ENCODE measurements around the gene ZBTB20. TPM values are rescaled to one million over a fixed set of nuclear protein-coding genes. Genes with fewer than 3 reads are reported as not detected.

ZBTB20 gene
- total RNA-seq, 3 donors from 2014 or later (not counting 1 experiment from before 2014, with no cell fraction given) = 52.7 to 58.3 (median 55.9) TPM

- Mint-ChIP-seq H3K9me3 (no peaks in the 10 kb centered on the region), H3K36me3 (no peaks in the 10 kb centered on the region), H3K4me3 (no peak overlapping the region), H3K4me1 (no peaks in the 10 kb centered on the region), H3K27me3 (ENCODE audit: low read depth in 2 of 2) (no peaks in the 10 kb centered on the region), H3K27ac (no peak overlapping the region)
- WGBS (ENCODE audit: insufficient coverage) = 99% methylated on average over 9 of the region's 9 CpGs
- Histone ChIP-seq H3K36me3 (ENCODE audit: control insufficient read depth, insufficient read depth, low read length) (peaks cover 18% of the 10 kb centered on the region), H3K4me1 (ENCODE audit: control insufficient read depth, insufficient read depth, low read length) (no peaks in the 10 kb centered on the region), H3K9me3 (ENCODE audit: control insufficient read depth, insufficient read depth, low read length) (no peaks in the 10 kb centered on the region), H3K4me3 (ENCODE audit: low read length) (no peak overlapping the region), H3K27me3 (ENCODE audit: control insufficient read depth, insufficient read depth, low read length) (no peaks in the 10 kb centered on the region), H3K27ac (ENCODE audit: low read length) (no peak overlapping the region)
- no peak for TF ChIP-seq CTCF (IDR thresholded peaks at IDR 0.05)
- intact Hi-C loops (cut with micrococcal nuclease) = no loop called here
- DNase-seq (no peak), ATAC-seq (no peak)
Measured at GRCh38 chr3:114351822-114352145, 795.3 kb downstream of the ZBTB20 start.

GRCh38 chr3:114351123-114351821, 795.8 kb downstream of the ZBTB20 start:
- Histone ChIP-seq H3K27ac (ENCODE audit: low read length) (no peak overlapping the region), H3K27me3 (ENCODE audit: control insufficient read depth, insufficient read depth, low read length) (no peaks in the 10 kb centered on the region), H3K4me1 (ENCODE audit: control insufficient read depth, insufficient read depth, low read length) (no peaks in the 10 kb centered on the region), H3K9me3 (ENCODE audit: control insufficient read depth, insufficient read depth, low read length) (no peaks in the 10 kb centered on the region), H3K4me3 (ENCODE audit: low read length) (no peak overlapping the region), H3K36me3 (ENCODE audit: control insufficient read depth, insufficient read depth, low read length) (peaks cover 18% of the 10 kb centered on the region)
- ATAC-seq (no peak), DNase-seq (no peak)
- H3K27ac Mint-ChIP-seq = no peak overlapping the region
- no peaks in the 10 kb centered on the region for H3K27me3 Mint-ChIP-seq (ENCODE audit: low read depth in 2 of 2)
- 98% methylated on average over 64 of the region's 64 CpGs for WGBS (ENCODE audit: insufficient coverage)
- TF ChIP-seq CTCF (IDR thresholded peaks at IDR 0.05) = no peak
- intact Hi-C loops (cut with micrococcal nuclease) = no loop called here
- H3K9me3 Mint-ChIP-seq = no peaks in the 10 kb centered on the region
- H3K4me1 Mint-ChIP-seq = peaks cover 3 to 4% of the 10 kb centered on the region in 2 donors
- no peak overlapping the region for H3K4me3 Mint-ChIP-seq
- H3K36me3 Mint-ChIP-seq = no peaks in the 10 kb centered on the region

GRCh38 chr3:114350690-114351089, 796.4 kb downstream of the ZBTB20 start:
- Mint-ChIP-seq H3K4me3 (no peak overlapping the region), H3K27me3 (ENCODE audit: low read depth in 2 of 2) (no peaks in the 10 kb centered on the region), H3K9me3 (no peaks in the 10 kb centered on the region), H3K36me3 (no peaks in the 10 kb centered on the region), H3K27ac (no peak overlapping the region), H3K4me1 (peaks cover 8 to 9% of the 10 kb centered on the region in 2 donors)
- no peak for TF ChIP-seq CTCF (IDR thresholded peaks at IDR 0.05)
- Histone ChIP-seq H3K27me3 (ENCODE audit: control insufficient read depth, insufficient read depth, low read length) (no peaks in the 10 kb centered on the region), H3K9me3 (ENCODE audit: control insufficient read depth, insufficient read depth, low read length) (no peaks in the 10 kb centered on the region), H3K36me3 (ENCODE audit: control insufficient read depth, insufficient read depth, low read length) (peaks cover 18% of the 10 kb centered on the region), H3K4me1 (ENCODE audit: control insufficient read depth, insufficient read depth, low read length) (no peaks in the 10 kb centered on the region), H3K4me3 (ENCODE audit: low read length) (no peak overlapping the region), H3K27ac (ENCODE audit: low read length) (no peak overlapping the region)
- DNase-seq (no peak), ATAC-seq (no peak)
- intact Hi-C loops (cut with micrococcal nuclease) = no loop called here
- 97% methylated on average over 24 of the region's 24 CpGs for WGBS (ENCODE audit: insufficient coverage)

- Histone ChIP-seq H3K4me1 (ENCODE audit: control insufficient read depth, insufficient read depth, low read length) (no peaks in the 10 kb centered on the region), H3K36me3 (ENCODE audit: control insufficient read depth, insufficient read depth, low read length) (peaks cover 18% of the 10 kb centered on the region), H3K27me3 (ENCODE audit: control insufficient read depth, insufficient read depth, low read length) (no peaks in the 10 kb centered on the region), H3K9me3 (ENCODE audit: control insufficient read depth, insufficient read depth, low read length) (no peaks in the 10 kb centered on the region), H3K4me3 (ENCODE audit: low read length) (no peak overlapping the region), H3K27ac (ENCODE audit: low read length) (no peak overlapping the region)
- H3K4me1 Mint-ChIP-seq = peaks cover 10 to 11% of the 10 kb centered on the region in 2 donors
- no peak for TF ChIP-seq CTCF (IDR thresholded peaks at IDR 0.05)
- WGBS (ENCODE audit: insufficient coverage) = 96% methylated on average over 12 of the region's 12 CpGs
- no peaks in the 10 kb centered on the region for H3K9me3 Mint-ChIP-seq
- ATAC-seq (no peak), DNase-seq (no peak)
- H3K4me3 Mint-ChIP-seq = no peak overlapping the region
- H3K27me3 Mint-ChIP-seq (ENCODE audit: low read depth in 2 of 2) = no peaks in the 10 kb centered on the region
- no peaks in the 10 kb centered on the region for H3K36me3 Mint-ChIP-seq
- intact Hi-C loops (cut with micrococcal nuclease) = no loop called here
- H3K27ac Mint-ChIP-seq = no peak overlapping the region
Measured at GRCh38 chr3:114350271-114350670, 796.8 kb downstream of the ZBTB20 start.
